GM12878 (cell line): ENCODE measurements around the gene SERTAD2. TPM values are rescaled to one million over a fixed set of nuclear protein-coding genes. Genes with fewer than 3 reads are reported as not detected.

ENCODE experiments used
- BACH1 ChIP-seq: fragments of 450-650 bp; IDR thresholded peaks from 2 replicates; pipeline ENCODE4 v1.6.1; 2017; ENCODE audit warnings: mild to moderate bottlenecking, borderline replicate concordance
- BCL11A ChIP-seq: IDR thresholded peaks from 2 replicates; pipeline ENCODE4 v1.6.1; 2011; ENCODE audit warnings: low read depth, low read length
- BRCA1 ChIP-seq: IDR thresholded peaks from 2 replicates; pipeline ENCODE4 v1.6.1; 2011; ENCODE audit warnings: low read depth, low read length, improper control_type of control experiment
- CHD1 ChIP-seq: IDR thresholded peaks from 2 replicates; pipeline ENCODE4 v1.6.1; 2012; ENCODE audit warnings: low read depth, low read length, improper control_type of control experiment
- CUX1 ChIP-seq: IDR thresholded peaks from 2 replicates; pipeline ENCODE4 v1.6.1; 2012; ENCODE audit warnings: improper control_type of control experiment, low read depth, low read length; ENCODE audit not compliant: insufficient replicate concordance
- ESRRA ChIP-seq: IDR thresholded peaks from 2 replicates; pipeline ENCODE4 v1.6.1; 2012; ENCODE audit warnings: mild to moderate bottlenecking, low read length, improper control_type of control experiment
- IRF3 ChIP-seq: fragments of 450-650 bp; IDR thresholded peaks from 2 replicates; pipeline ENCODE4 v1.6.1; 2014; ENCODE audit warnings: mild to moderate bottlenecking
- KAT2A ChIP-seq: conservative IDR thresholded peaks from 2 replicates; pipeline ENCODE4 v1.6.1; 2011; ENCODE audit warnings: low read depth, low read length; ENCODE audit not compliant: control insufficient read depth
- MAX ChIP-seq: IDR thresholded peaks from 2 replicates; pipeline ENCODE4 v1.6.1; 2012; ENCODE audit warnings: low read depth, low read length, improper control_type of control experiment
- NKRF ChIP-seq: fragments of 450-650 bp; conservative IDR thresholded peaks from 2 replicates; pipeline ENCODE4 v1.6.1; 2017; ENCODE audit warnings: mild to moderate bottlenecking, moderate library complexity
- PBX3 ChIP-seq: IDR thresholded peaks from 2 replicates; pipeline ENCODE4 v1.6.1; 2011; ENCODE audit warnings: mild to moderate bottlenecking, low read depth, low read length, moderate library complexity; ENCODE audit not compliant: insufficient replicate concordance
- POU2F2 ChIP-seq: IDR thresholded peaks from 3 replicates; pipeline ENCODE4 v1.6.1; 2011; ENCODE audit warnings: low read depth, mild to moderate bottlenecking, low read length, borderline replicate concordance
- YY1 ChIP-seq: IDR thresholded peaks from 2 replicates; pipeline ENCODE4 v1.6.1; 2011; ENCODE audit warnings: low read depth, mild to moderate bottlenecking, low read length
- ZBTB33 ChIP-seq: fragments of 450-650 bp; IDR thresholded peaks from 2 replicates; pipeline ENCODE4 v1.6.1; 2017; ENCODE audit warnings: mild to moderate bottlenecking
- polyA plus RNA-seq, 11 experiments: library from polyadenylated mRNA; depleted of rRNA in 4 of 11; unstranded in 6 of 11; stranded (reverse) in 5 of 11; fragments of >200 nt; fragmentation: Nextera tagmentation in 4 of 11; fragmentation: Illumina TruSeq in 1 of 11; extraction: Ambion mirVana in 4 of 11; extraction: Trizol in 1 of 11; gene quantifications; 1 replicate in 1 of 11; 2 replicates in 10 of 11; pipeline versions ENCODE4 v1.2.1 to v1.2.3, GENCODE V29; 2011 to 2016; ENCODE audit warnings: inconsistent platforms in 2 of 11, missing spikeins in 2 of 11, low read depth in 1 of 11
- total RNA-seq, 4 experiments: library from RNA; depleted of rRNA in 3 of 4; stranded (reverse); fragments of >200 nt in 3 of 4; fragmentation: Illumina TruSeq in 1 of 4; extraction: Trizol in 1 of 4; gene quantifications; 2 replicates each; pipeline versions ENCODE4 v1.2.1 to v1.2.3, GENCODE V29; 2013 to 2021

The SERTAD2 gene
- total and polyA plus RNA-seq, 10 of the 15 experiments (the other 5 are each of a cell fraction or from before 2014, with no cell fraction given) = 7.9 to 28.7 (median 20.1) TPM

- TF ChIP-seq ZBTB33 (no peak), KAT2A (no peak), IRF3 (no peak), BRCA1 (no peak), MAX (no peak), CHD1 (no peak), YY1 (peak; percentile 51; the same call in 1 of the 2 replicates), ESRRA (no peak), PBX3 (no peak), NKRF (peak; percentile 76), POU2F2 (peak; percentile 43; the same call in 2 of the 3 replicates), CUX1 (no peak), BACH1 (peak; percentile 11; the same call in 1 of the 2 replicates), BCL11A (peak; percentile 72)
Observed at GRCh38 chr2:64606479-64607363, 47.0 kb downstream of the SERTAD2 start (continued).
